CD4-positive, alpha-beta T cell treated with Interleukin-15 for 4 hours (primary cell): ENCODE measurements around the gene OR2V2.
"Not testable (repeated sequence)": the region's sequence is repeated elsewhere in the genome, so short reads cannot be mapped to it uniquely, and the experiment has no call there.

ENCODE experiments used
- DNase-seq: peaks from one replicate; pipeline ENCODE4 v3.0.0-alpha.2; 2020; ENCODE audit warnings: low spot score

OR2V2 gene

DNA sequence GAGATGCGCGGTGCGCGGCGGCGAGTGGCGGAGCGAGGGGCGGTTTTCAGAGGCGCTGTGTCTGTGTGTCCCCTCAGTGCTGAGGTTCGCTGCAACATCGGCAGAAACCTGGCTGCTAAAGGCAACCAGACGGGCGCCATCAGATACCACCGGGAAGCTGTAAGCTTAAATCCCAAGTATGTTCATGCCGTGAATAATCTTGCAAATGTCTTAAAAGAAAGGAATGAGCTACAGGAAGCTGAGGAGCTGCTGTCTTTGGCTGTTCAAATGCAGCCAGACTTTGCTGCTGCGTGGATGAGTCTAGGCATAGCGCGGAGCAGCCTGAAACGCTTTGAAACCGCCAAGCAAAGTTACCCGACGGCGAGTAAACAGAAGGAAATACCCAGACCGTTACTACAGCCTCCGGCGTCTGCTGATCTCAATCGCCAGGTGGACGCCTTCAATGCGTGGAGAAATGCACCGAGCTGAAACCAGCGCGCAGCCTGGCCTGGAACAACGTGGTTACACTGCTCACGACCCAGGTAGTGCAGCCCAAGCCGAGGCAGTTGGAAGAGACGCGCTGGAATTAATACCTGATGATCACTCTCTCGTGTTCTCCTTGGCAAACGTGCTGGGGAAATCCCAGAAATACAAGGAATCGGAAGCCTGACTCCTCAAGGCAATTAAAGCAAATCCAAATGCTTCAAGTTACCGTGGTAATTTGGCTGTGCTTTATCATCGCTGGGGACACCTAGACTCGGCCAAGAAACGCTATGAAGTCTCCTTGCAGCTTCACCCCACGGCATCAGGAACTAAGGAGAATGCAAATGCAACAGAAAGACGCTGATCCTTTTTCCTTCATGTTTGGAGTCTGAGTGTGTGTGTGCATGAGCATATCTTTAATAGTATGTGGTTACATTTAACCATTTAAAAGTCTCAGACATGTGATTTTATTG lies 32.3 kb upstream of the OR2V2 start:
- DNase-seq: no peak

DNA sequence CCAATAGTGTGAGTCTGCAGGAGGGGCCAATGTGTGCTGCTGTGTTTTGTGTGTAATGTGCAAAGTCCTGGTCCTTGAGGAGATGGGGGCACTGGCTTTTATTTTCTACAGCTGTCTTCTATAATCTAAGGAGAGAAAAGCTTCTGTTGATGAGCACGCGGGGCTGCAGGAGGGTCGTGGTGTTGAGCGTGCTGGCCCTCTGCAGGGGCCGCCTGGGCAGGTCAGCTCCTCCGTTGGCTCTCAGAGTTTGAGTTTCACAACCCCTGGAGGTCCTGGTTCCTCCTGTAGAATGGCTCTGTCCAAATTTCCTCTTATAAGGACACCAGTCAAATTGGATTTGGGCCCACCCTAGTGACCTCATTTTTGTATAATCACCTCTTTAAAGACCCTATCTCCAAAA lies 29.0 kb upstream of the OR2V2 start:
- no peak for DNase-seq

DNA sequence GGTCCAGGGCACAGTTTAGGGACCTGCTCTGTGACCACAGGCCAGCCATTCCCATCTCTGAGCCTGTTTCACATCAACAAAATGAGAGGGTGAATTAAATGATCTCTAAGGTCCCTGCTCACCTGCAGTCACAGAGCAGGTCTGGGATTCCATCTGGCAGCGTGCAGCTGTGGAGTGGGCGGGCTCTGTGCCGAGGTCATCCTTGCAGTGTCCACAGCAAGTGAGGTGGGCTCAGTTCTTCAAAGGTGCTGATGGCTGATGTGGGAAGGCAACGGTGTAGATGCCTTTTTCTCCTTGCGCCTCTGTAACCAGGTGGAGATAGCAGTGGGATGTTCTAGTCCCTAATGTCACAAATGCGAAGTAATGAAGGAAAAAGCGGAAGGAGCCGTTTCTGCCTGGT lies 28.3 kb upstream of the OR2V2 start:
- DNase-seq: no peak

DNA sequence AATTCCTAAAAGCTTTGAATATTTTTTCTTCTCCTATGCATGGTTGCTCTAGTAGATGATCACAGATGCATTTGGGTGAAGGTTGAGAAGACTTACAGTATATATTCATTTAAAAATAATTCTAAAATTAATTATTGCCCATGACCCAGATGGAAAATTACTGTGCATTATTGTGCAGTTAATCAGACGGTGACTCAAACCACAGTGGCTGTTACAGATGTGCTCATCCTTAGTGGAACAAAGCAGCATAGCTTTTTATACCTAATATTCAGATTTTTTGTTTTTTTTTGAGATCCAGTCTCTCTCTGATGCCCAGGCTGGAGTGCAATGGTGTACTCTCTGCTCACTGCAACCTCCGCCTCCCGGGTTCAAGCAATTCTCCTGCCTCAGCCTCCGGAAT lies 27.1 kb upstream of the OR2V2 start:
- no peak for DNase-seq

DNA sequence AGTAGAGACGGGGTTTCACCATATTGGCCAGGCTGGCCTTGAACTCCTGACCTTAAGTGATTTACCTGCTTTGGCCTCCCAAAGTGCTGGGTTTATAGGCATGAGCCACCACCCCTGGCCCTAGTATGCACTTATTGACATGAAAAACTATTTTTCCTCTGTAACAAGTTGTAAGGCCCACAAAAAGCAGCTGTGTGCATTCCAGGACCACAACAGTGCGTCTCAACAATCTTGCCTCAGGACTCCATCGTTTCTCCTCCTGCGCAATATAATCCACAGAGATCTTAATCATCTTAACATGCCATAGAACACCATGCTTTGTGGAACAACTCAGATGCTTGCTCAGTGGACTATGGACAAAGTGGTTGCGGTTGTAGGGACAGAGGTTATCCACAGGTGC lies 26.6 kb upstream of the OR2V2 start:
- DNase-seq: no peak

DNA sequence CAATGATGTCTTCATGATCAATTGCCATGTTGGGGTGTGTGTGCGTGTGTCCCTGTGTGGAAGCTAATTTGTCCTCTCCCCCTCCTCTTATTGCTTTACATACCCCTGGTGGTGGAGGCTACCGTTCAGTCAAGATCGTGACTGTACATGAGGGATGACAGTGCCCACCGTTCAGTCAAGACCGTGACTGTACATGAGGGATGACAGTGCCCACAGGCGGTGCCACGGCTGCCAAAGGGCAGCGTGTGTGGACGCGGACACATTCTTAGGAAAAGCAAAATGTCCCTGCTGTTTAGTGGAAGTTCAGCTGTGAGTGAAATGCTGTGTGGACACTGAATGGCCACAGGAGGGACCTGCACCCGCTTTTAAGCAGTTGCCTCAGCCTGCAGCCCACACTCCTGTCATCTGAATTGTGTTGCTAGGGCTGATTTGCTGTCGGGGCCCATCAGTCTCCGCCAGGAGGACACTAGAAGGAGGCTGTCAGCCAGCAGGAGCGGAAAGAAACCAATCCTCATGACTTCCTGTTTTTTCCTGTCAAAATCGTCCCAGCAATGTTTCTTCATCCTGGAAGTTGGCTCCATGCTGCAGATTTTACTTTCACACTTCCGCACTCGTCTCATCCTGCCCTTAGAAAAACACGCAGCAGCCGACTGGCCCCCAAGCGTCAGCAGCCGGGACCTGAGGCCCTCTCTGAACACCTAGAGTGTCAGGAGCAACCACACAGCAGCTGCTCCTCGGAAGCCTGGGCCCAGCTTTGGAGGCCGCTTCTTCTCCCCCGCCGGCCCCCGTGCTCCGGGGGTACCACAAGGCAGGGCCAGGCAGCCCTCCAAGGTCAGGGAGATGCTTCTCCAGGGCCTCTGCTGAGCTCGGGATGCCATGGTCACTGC lies 25.5 kb upstream of the OR2V2 start:
- DNase-seq: no peak

DNA sequence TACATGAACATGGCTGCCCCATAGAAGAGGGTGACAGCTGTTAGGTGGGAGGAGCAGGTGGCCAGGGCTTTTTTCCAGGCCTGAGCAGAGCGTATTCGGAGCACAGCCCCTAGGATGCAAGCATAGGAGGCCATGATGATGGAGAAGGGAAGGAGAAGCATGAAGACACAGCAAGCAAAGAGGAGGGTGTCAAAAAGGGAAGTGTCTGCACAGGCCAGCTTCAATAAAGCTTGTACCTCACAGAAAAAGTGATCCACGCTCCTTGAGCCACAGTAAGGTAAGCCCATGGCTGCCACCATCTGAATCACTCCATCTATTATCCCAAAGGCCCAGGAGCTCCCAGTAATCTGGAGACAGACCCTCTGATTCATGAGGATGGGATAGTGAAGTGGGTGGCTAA lies 22.9 kb upstream of the OR2V2 start:
- no peak for DNase-seq

DNA sequence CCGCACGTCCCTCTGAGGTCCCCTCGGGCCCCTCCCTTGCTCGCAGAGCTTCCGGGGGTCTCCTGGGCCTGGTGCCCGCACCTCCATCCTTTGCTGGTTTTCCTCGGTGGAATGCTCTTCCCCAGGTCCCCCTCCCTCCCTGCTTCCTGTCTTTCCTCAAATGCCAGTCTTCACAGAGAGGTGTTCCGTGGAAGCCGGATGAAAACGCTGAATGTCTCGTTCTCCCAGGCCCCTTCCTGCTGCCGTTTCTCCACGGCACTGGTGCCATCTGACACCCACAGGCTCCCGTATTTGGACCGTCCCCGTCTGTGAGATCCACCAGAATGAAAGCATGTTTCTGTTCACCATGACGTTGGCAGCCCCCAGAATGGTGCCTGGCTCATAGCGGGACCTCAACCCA lies 20.5 kb upstream of the OR2V2 start:
- DNase-seq: no peak

DNA sequence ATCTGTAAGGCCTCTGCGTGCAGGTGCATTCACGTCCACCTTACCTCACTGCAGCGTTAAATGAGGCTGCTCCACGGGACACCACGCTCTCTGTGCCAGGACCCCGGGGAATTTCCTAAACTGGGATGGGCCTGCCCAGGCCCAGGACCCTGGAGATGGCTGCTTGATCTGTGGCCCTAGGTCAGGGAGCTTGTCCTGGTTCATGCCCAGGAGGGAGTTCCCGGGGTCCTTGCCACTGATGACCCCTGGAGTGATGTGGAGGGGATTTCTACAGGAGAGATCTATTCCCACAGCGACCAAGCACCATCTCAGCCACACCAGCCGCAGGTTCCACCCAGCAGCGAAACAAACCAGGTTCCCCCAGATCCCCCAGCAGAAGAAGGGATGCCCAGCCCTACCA lies 19.9 kb upstream of the OR2V2 start:
- DNase-seq: no peak

DNA sequence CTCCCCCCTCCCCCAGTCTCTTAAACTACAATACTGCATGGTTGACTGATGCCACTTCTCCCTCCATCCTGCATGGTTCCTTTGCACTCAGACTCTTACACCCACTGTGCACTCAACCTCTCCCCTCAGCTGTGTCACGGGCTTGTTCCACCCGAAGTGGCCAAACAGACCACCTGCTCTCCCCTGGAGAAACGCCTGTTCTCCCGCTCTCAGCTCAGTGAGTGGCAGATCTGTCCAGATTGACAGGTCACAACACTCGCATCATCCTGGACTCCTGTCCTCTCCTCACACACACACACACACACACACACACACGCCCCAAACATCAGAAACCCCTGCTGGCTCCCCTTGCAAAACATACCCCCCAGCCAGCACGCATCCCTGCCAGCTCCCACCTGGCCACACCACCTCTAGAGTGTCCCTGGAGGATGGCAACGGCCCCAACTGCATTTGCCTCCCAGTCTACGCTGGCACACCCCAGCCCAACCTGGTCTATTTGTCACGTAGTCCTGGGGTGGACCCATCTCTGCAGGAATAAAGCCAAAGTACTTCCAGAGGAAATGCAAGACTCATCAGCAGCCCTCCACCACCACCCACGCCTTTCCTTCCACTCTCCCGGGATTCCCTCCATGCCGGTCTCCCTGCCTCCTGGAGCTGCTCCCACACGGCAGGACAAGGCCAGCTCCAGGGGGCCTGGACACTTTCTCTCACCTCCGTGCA lies 19.3 kb upstream of the OR2V2 start:
- DNase-seq: no peak

DNA sequence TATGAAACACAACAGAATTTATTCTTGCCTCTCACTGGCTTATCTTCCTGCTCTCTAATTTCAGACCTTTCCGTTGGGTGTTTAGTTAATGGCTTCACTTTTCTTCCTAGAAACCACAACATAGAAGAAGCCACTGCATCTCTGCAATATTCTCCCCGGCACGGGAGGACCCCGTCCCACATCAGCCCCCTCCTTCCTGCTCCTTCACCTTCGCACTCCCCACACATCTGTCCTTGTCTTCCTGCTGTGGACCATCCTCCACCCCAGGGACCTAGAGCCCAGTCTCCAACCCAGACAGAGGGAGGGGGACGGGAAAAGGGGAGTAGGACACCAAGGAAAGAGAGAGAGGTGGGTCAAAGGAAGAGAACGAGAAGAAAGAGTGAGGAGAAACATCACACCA lies 17.8 kb upstream of the OR2V2 start:
- DNase-seq: no peak

DNA sequence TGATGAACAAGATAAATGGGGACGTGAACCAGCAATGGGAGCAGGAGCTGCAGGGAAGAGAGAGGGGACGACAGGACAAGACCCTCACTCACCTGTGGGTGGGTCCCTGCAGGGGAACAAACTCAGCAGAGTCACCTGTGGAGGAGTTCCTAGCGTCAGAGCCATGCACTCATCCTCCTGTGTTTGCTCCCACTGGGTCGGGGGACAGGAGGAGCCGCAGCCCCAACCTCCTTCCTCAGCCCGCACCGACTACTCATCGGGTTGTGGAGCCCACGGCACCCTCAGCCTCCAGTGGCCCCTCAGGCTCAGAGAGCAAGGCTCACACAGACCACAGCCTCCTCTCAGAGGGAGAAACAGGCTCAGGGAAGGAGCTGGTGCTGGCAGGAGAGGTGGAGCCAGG lies 17.3 kb upstream of the OR2V2 start:
- not testable (repeated sequence) for DNase-seq

DNA sequence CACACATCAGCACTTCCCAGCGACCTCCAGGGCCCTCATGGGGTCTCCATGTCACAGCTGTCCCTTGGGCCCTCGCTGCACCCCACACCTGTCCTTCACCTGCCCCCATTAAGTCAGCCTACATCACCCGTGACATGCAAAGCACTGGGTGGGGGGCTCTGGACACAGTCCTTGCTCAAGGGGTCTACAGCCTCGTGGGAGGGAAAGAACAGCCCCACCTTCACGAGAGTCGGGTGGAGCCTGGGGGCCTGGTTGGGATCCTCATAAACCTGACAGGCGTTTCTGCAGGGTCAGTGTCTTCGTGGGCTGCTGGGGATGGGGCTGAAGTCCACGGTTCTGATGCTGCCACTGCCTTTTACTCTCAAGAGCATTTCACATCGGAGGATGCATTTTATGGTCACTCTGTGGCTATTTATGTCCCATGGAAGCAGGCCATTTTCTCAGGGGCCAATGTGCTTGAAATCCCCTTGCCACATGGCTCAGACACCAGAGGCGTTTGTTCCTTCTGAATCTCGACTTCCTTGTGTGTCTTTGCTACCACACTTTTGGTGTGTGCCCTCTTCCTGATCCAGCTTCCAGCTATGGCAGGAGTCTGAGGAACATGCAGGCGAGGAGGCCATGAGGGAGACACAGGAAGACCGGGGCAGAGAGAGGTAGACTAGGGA lies 16.4 kb upstream of the OR2V2 start, which contains the start of gene OR2V1:
OR2V1 (minus strand) TSS at position 338 of the 665 bp plus-strand sequence. CDS start 5,865 bp downstream, outside the sequence.
- DNase-seq: no peak

DNA sequence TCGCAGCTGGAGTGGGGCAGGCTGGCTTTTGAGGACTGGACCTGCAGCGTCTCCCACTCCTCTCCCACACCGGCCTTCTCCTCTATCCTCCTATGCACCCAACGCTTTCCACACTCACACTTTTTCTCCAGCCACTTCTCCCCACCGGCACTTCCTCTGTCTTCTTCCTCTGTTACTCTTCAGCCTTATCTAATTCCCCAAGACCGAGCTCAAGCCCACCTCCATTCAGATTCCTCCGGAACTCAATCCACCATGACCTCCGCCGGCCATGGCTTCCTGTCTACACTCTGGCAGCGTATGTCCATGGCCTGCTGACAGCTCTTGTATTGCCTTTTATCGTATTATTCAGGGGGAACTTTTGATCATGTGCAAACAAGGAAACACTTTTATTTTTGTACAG lies 15.9 kb upstream of the OR2V2 start:
- DNase-seq: no peak

DNA sequence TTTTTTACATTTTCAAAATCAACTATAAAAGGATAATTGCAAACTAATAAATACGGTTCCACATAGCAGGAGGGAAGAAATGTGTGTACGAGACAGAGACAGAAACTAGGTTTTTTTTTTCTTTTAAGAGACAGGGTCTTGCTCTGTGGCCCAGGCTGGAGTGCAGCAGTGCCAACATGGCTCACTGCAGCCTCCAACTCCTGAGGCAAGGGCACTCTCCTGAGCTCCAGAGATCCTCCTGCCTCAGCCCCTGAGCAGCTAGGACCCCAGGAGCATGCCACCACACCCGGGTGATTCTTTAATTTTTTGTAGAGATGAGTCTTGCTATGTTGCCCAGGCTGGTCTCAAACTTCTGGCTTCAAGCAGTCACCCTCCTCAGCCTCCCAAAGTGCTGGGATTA lies 14.3 kb upstream of the OR2V2 start:
- DNase-seq: no peak

DNA sequence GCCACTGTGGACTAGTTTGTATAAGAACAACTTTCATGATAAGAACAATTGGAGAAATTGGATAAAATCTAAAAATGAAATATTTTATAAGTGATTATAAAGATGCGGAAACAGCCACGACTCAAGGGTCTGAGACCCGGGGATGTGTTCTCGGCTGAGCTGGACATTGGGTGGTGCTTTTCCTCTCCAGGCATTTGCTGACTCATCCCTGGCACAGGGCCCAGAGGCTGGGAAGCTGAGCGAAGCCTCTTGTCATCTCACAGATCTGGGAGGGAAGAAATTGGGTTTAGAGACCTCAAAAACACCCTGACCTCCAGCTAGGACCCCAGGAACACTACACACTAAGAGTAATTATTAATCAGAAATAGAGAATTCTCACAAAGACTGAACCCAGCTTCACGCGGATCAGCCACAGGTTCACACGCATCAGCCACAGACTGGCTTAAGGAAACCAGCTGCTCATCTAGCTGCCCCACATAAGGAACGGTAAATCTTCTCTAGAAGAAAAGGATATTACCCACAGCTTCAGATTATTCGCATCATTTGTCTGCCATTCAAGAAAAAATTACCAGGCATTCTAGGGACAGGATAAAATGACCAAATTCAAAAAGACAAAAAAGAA lies 13.7 kb upstream of the OR2V2 start:
- no peak for DNase-seq

DNA sequence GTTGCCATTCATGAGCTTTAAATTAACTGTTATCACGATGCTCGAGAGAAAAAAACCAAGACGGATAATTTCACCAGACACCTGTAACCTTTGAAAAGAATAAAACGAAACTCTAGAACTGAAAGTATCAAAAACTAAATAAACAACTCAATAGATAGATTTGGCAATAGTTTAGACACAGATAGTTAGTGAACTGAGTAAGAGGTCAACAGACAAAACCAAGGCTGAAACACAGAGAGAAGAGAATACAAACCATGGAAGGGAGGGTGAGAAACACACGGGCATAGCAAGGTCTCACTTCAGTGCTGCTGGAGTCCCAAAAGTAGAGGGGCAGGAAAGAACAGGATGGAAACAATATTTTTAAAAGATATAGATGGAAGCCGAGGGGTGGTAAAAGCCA lies 13.1 kb upstream of the OR2V2 start:
- DNase-seq: no peak

DNA sequence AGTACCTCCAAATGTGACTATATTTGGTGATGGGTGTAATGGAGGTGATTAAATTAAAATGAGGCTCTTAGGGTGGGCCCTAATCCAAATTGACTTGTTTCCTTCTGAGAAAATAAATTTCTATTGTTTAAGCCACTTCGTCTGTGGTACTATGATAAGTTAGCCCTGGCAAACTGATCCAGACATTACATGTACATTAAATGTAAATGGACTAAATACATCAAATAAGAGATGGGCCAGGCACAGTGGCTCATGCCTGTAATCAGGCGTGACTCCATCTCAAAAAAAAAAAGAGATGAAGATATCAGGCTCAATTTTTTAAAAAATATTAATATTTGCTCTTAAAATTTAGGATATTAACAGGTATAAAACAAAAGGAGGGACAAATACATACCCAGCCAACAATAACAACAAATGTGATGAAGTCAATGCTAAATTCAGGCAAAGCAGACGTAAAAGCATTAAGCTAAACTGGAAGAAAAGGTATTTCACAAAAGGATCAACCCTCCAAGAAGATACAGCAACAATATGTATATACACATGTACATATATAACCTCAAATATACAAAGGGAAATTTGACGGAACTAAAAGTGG lies 10.9 kb upstream of the OR2V2 start:
- DNase-seq: no peak

DNA sequence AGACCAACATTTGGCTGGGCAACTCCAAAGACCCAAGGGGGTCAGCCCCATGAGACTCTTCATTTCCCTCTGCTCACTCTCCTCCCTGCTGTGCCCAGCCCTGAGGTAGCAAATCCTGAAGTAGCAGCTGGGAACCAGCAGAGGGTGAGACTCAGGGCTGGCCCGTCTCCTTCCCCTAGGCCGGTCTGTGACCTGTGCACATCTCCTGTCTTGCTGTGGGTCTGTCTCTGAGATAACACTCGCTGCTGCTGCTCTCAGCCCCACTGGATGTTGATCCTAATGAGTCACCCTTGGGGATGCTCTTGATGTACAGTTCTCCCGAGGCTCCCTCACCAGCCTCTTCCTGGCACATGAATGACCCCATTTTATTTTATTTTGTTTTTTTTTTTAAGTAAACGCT lies 9.1 kb upstream of the OR2V2 start:
- DNase-seq: no peak

DNA sequence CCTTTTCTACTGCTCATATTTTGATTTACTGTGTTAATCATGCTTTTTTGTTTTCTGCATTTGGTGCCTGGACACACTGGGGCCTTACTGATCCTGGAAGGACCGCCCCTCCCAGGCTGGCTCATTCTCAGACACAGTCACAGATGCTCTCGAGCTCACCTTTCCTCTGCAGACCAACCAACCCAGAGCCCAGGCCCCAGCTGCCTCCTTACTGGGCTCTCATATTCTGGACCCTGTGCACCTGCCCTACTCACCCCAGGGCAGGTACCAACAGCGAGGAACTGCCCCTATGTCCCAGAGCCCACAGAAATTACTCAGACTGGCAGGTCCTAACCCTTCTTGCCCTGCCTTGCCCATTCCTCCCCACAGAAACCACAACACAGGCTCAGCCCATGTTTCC lies 6.6 kb upstream of the OR2V2 start:
- no peak for DNase-seq

DNA sequence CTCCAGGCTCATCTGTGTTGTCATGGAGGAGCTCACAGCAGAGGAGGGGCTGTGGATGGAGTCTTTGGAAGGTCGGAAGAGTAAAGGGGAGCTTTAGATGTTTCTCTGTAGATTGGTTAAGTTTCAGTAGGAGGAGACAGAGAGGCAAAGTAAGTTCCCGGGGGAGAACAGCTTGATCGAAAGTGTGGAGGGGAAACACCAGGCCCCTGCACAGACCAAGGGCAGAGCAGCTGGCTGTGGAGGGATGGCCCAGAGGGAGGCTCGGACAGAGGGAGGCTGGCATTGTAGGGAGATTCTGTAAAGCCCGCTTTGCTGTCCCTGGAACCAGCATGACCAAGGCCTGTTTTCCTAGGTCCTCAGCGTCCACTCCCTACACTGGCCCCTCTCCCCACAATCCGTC lies 5.3 kb upstream of the OR2V2 start:
- no peak for DNase-seq
